Stomach (tissue), 4 donors: ENCODE results near the gene DLEC1.

Source experiments
- POLR2A ChIP-seq, 4 donors: fragments of 450-650 bp; IDR thresholded peaks; one replicate each; pipeline ENCODE4 v1.6.1; 2016; ENCODE audit warnings: antibody characterized with exemption in 4 of 4, control low read depth in 2 of 4, mild to moderate bottlenecking in 1 of 4, moderate library complexity in 1 of 4
- TF ChIP-seq, protein P1 (sequence below), 7 experiments: fragments of 450-650 bp in 4 of 7; fragments of 200-600 bp in 3 of 7; sonication (generic) in 3 of 7; IDR thresholded peaks; one replicate each; pipeline ENCODE4 v1.5.1; 2016 to 2019; ENCODE audit warnings: antibody characterized with exemption in 7 of 7, control low read depth in 2 of 7, mild to moderate bottlenecking in 1 of 7

DNA sequence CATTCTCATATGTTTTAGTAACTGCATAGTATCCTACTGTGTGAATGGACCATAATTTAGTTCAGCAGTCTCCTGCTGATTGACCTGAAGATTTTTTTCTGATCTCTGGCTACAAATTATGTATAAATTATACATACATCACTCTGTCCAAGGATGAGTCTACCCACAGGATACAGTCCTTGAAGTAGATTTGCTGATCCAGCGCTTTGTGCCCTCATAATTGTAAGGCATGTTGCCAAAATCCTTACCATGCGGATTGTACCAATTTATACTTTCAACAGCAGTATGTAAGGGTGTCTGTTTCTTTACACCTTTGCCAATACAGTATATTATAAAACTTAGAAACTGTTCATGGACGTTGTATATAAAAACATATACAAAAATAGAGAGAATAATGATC, 51.4 kb downstream of the DLEC1 start:
- TF ChIP-seq, protein P1, sequence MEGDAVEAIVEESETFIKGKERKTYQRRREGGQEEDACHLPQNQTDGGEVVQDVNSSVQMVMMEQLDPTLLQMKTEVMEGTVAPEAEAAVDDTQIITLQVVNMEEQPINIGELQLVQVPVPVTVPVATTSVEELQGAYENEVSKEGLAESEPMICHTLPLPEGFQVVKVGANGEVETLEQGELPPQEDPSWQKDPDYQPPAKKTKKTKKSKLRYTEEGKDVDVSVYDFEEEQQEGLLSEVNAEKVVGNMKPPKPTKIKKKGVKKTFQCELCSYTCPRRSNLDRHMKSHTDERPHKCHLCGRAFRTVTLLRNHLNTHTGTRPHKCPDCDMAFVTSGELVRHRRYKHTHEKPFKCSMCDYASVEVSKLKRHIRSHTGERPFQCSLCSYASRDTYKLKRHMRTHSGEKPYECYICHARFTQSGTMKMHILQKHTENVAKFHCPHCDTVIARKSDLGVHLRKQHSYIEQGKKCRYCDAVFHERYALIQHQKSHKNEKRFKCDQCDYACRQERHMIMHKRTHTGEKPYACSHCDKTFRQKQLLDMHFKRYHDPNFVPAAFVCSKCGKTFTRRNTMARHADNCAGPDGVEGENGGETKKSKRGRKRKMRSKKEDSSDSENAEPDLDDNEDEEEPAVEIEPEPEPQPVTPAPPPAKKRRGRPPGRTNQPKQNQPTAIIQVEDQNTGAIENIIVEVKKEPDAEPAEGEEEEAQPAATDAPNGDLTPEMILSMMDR (IDR thresholded peaks at IDR 0.05): no peak
- no peak for TF ChIP-seq POLR2A (IDR thresholded peaks at IDR 0.05)
